SJSA1 (cell line): ENCODE measurements around the gene ZRANB3. TPM values are rescaled to one million over a fixed set of nuclear protein-coding genes. Genes with fewer than 3 reads are reported as not detected.
"Not testable (repeated sequence)": the region's sequence is repeated elsewhere in the genome, so short reads cannot be mapped to it uniquely, and the experiment has no call there.

Source experiments
- DNase-seq, 2 experiments: peaks; one replicate each; pipeline ENCODE4 v3.0.0-alpha.2; 2015 to 2020; ENCODE audit warnings: low spot score in 2 of 2, low read depth in 1 of 2
- H3K27ac ChIP-seq: fragments of 250-450 bp; sonication (Bioruptor Pico); 2 replicates; pipeline ENCODE4 v1.5.1; 2020; ENCODE audit warnings: mild to moderate bottlenecking, moderate library complexity
- H3K27me3 ChIP-seq: fragments of 250-450 bp; sonication (Bioruptor Pico); replicated peaks from 2 replicates; pipeline ENCODE4 v1.5.1; 2020; ENCODE audit warnings: mild to moderate bottlenecking, moderate library complexity
- H3K36me3 ChIP-seq: fragments of 250-450 bp; sonication (Bioruptor Pico); 2 replicates; pipeline ENCODE4 v1.5.1; 2020; ENCODE audit warnings: mild to moderate bottlenecking
- H3K4me1 ChIP-seq: fragments of 250-450 bp; sonication (Bioruptor Pico); replicated peaks from 2 replicates; pipeline ENCODE4 v1.6.1; 2021; ENCODE audit warnings: mild to moderate bottlenecking
- H3K4me3 ChIP-seq: fragments of 250-450 bp; sonication (Bioruptor Pico); 2 replicates; pipeline ENCODE4 v1.5.1; 2020; ENCODE audit warnings: mild to moderate bottlenecking
- H3K9me3 ChIP-seq: fragments of 250-450 bp; sonication (Bioruptor Pico); replicated peaks from 2 replicates; pipeline ENCODE4 v1.5.1; 2020; ENCODE audit warnings: mild to moderate bottlenecking
- total RNA-seq: library from RNA; depleted of rRNA; stranded (reverse); fragments of >200 nt; shearing (Covaris generic); gene quantifications from 2 replicates; pipeline ENCODE4 v1.2.3, GENCODE V29; 2014

ZRANB3 gene
- total RNA-seq, 1 experiment from 2014 or later: 9.3 TPM

DNA sequence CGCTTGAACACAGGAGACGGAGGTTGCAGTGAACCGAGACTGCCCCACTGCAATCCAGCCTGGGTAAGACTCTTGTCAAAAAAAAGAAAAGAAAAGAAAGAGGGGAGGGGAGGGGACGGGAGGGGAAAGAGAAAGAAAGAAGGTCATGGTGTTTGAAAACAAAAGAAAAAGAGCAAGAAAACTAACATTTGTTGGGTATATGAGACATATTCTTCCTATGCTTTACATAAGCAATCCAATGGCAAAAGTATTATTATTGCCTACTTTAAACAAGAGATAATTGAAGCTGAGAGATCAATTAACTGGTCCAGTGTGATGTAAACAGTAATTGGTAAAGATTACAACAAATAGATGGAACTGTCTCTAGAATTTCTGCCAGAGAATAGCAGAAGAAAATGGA lies 157.3 kb downstream of the ZRANB3 start:
- no peaks in the 10 kb centered on the region for H3K4me1 ChIP-seq
- H3K9me3 ChIP-seq: no peaks in the 10 kb centered on the region
- no peaks in the 10 kb centered on the region for H3K27me3 ChIP-seq
- no peak overlapping the region for H3K4me3 ChIP-seq
- H3K36me3 ChIP-seq: no peaks in the 10 kb centered on the region
- no peak for DNase-seq
- H3K27ac ChIP-seq: no peak overlapping the region

DNA sequence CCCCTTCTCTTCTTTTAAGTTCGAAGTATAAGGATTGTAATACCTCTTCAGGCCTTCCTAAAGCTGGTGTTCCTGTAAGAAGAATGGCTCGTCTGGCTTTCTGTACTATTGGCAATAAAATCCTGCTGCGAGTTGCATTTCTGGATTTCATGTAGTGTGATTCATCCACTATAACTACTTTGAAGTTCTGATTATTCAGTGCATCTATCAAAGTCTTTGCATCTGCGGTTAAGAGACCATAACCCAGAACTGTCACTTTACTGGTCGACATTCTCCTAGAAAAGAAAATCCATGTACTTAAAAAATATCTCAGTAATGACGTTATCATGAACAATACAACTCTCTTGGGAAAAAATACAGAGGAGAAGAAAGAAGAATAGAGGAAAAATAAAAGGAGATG lies 181.1 kb downstream of the ZRANB3 start:
- no peaks in the 10 kb centered on the region for H3K27me3 ChIP-seq
- H3K4me1 ChIP-seq: no peaks in the 10 kb centered on the region
- no peak for DNase-seq
- H3K4me3 ChIP-seq: no peak overlapping the region
- H3K9me3 ChIP-seq: 0 out of 2 replicates have a peak, but pooled peaks cover 2% of the 10 kb centered on the region
- H3K27ac ChIP-seq: no peak overlapping the region
- H3K36me3 ChIP-seq: no peaks in the 10 kb centered on the region

- not testable (repeated sequence) for H3K27me3 ChIP-seq, H3K27ac ChIP-seq, H3K4me3 ChIP-seq, H3K9me3 ChIP-seq, DNase-seq, H3K36me3 ChIP-seq, H3K4me1 ChIP-seq
Observed at GRCh38 chr2:135348096-135348704, 182.8 kb downstream of the ZRANB3 start.

DNA sequence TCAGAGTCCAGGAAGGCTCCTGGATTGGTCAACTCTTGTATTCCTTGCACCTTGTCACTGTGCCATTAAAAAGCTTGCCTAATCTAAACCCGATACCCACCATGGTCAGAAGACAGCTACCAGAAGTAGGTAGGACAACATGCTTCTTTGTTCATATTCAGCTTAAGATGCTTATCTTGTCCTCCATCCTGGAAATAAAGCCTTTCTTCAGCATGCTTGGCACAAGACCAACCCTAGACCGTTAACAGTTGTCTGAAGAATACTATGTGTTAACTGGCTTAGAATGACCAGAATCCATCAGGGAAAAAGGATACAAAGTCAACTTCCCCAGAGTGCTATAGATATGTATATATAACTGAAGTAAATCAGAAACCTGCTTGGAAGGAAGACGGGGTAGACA lies 193.9 kb downstream of the ZRANB3 start:
- Histone ChIP-seq H3K9me3 (no peaks in the 10 kb centered on the region), H3K36me3 (no peaks in the 10 kb centered on the region)

GRCh38 chr2:135335256-135335655 lies 195.8 kb downstream of the ZRANB3 start:
- Histone ChIP-seq H3K9me3 (no peaks in the 10 kb centered on the region), H3K27ac (no peak overlapping the region), H3K4me3 (no peak overlapping the region), H3K36me3 (no peaks in the 10 kb centered on the region), H3K27me3 (no peaks in the 10 kb centered on the region), H3K4me1 (no peaks in the 10 kb centered on the region)
- no peak for DNase-seq

More for the DNA sequence above, 193.9 kb downstream of the ZRANB3 start:
- H3K4me3 ChIP-seq: no peak overlapping the region
- no peak overlapping the region for H3K27ac ChIP-seq
- H3K4me1 ChIP-seq: no peaks in the 10 kb centered on the region
- H3K27me3 ChIP-seq: no peaks in the 10 kb centered on the region
- DNase-seq: no peak

GRCh38 chr2:135327146-135327545 lies 203.9 kb downstream of the ZRANB3 start:
- DNase-seq: no peak
- no peak overlapping the region for H3K4me3 ChIP-seq
- H3K9me3 ChIP-seq: no peaks in the 10 kb centered on the region
- H3K27me3 ChIP-seq: no peaks in the 10 kb centered on the region
- no peaks in the 10 kb centered on the region for H3K4me1 ChIP-seq
- H3K27ac ChIP-seq: no peak overlapping the region
- no peaks in the 10 kb centered on the region for H3K36me3 ChIP-seq

DNA sequence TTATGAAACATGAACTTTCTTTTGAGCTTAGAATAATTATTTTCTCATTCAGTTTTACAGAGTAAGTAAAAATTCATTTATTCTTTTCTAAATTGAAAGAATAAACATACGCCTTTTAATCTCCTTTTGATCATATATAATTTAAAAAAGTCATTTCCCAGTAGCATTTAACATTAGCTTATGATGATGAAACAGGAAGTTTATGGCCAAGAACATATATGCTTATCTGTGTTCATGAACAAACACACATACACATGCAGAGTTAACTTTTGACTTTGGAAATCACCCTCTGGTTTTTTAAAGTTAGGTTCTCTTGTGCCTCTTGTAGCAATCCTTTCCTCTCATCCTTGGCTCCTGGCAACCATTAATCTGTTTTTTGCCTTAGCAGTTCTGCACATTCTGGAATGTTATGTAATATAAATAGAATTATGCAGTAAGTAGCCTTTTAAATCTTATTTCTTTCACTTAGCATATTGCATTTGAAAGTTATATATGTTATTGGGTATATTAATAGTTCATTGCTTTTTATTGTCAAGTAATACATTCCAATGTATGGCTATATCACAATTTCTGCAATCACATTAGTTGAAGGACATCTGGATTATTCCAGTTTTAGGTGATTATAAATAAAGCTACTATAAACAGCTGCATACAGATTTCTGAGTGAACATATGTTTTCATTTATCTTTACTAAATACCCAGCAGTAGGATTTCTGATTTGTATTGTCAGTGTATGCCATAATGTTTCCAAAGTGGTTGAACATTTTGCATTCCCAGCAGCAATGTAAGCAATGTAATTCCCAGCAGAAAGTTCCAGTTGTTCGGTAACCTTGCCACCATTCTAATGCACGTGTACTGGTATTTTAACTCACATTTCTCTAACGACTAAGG lies 210.3 kb downstream of the ZRANB3 start:
- Histone ChIP-seq H3K9me3 (no peaks in the 10 kb centered on the region), H3K27ac (no peak overlapping the region), H3K4me1 (no peaks in the 10 kb centered on the region), H3K4me3 (no peak overlapping the region), H3K27me3 (no peaks in the 10 kb centered on the region), H3K36me3 (no peaks in the 10 kb centered on the region)
- DNase-seq: no peak

DNA sequence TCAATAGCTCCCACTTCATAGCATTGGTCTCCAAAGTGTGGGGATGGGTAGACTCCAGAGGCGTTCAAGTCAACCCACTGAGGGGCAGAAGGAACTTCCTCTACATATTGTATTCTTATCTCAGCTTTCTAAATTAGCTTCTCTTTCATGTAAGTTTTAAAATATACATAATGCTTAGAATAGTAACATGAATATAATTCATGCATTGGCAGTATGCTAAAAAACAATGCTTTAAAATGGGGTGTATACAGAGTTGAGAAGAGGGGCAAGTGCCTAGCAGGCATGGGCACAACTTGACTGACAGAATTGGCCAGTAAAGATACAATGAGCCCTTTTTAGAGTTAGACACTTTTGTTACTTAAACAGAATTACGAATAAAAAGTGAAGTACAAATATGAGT lies 212.2 kb downstream of the ZRANB3 start:
- H3K27me3 ChIP-seq: no peaks in the 10 kb centered on the region
- H3K4me3 ChIP-seq: no peak overlapping the region
- H3K9me3 ChIP-seq: no peaks in the 10 kb centered on the region

GRCh38 chr2:135317375-135317774 lies 213.6 kb downstream of the ZRANB3 start:
- Histone ChIP-seq H3K9me3 (no peaks in the 10 kb centered on the region), H3K4me1 (no peaks in the 10 kb centered on the region), H3K27ac (no peak overlapping the region), H3K36me3 (no peaks in the 10 kb centered on the region), H3K27me3 (no peaks in the 10 kb centered on the region), H3K4me3 (no peak overlapping the region)
- DNase-seq: no peak

More for the DNA sequence above, 212.2 kb downstream of the ZRANB3 start:
- DNase-seq: no peak
- no peaks in the 10 kb centered on the region for H3K36me3 ChIP-seq
- no peak overlapping the region for H3K27ac ChIP-seq
- H3K4me1 ChIP-seq: no peaks in the 10 kb centered on the region

DNA sequence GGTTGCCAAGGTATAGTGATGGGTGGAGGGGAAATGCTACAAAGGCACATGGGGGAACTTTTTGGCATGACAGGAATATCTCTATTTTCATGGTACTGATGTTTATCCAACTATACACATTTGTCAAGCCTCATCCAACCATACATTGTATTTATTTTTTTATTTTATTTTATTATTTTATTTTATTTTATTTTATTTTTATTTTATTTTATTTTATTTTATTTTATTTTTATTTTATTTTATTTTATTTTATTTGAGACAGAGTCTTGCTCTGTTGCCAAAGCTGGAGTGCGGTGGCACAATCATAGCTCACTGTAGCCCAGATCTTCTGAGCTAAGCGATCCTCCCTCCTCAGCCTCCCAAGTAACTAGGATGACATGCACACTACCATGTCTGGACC lies 219.1 kb downstream of the ZRANB3 start:
- Histone ChIP-seq H3K27me3 (no peaks in the 10 kb centered on the region), H3K9me3 (no peaks in the 10 kb centered on the region), H3K27ac (no peak overlapping the region), H3K36me3 (no peaks in the 10 kb centered on the region), H3K4me1 (no peaks in the 10 kb centered on the region), H3K4me3 (no peak overlapping the region)
- no peak for DNase-seq

- no peak for DNase-seq
- H3K27ac ChIP-seq: no peak overlapping the region
- H3K4me1 ChIP-seq: no peaks in the 10 kb centered on the region
- H3K9me3 ChIP-seq: no peaks in the 10 kb centered on the region
- no peaks in the 10 kb centered on the region for H3K27me3 ChIP-seq
- no peak overlapping the region for H3K4me3 ChIP-seq
- no peaks in the 10 kb centered on the region for H3K36me3 ChIP-seq
Observed at GRCh38 chr2:135311268-135311667, 219.8 kb downstream of the ZRANB3 start.

GRCh38 chr2:135304694-135305093 lies 226.3 kb downstream of the ZRANB3 start:
- DNase-seq: no peak
- Histone ChIP-seq H3K4me3 (no peak overlapping the region), H3K9me3 (no peaks in the 10 kb centered on the region), H3K27ac (no peak overlapping the region), H3K4me1 (no peaks in the 10 kb centered on the region), H3K36me3 (no peaks in the 10 kb centered on the region), H3K27me3 (no peaks in the 10 kb centered on the region)

DNA sequence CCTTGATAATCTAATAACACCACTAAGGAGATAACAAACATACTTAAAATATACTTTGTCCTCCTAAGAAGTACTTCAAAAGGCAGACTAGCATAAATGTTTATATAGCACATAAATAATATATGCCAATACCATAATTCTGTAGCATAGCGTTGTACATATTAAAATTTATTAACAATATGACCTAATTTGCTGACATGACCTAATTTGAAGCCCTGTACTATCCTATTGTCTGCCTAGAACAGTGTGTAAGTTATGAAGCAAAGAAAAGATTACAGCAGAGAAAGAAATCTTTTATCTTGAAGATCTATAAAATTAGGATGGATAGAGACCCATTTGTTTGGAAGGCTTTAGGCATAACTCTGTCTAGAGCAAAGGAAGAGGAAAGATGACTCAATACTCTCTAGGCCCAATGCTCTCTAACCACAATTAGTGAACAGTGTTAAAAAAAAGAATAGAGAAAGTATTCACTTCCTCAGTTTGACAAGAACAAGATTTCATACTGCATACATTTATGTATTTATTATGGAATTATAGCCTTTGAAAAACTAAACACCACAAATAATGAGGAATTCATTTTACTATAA lies 231.3 kb downstream of the ZRANB3 start:
- Histone ChIP-seq H3K36me3 (no peaks in the 10 kb centered on the region), H3K9me3 (no peaks in the 10 kb centered on the region), H3K4me1 (no peaks in the 10 kb centered on the region), H3K4me3 (no peak overlapping the region), H3K27ac (no peak overlapping the region), H3K27me3 (no peaks in the 10 kb centered on the region)
- DNase-seq: no peak

- Histone ChIP-seq H3K9me3 (no peaks in the 10 kb centered on the region), H3K4me1 (no peaks in the 10 kb centered on the region), H3K27me3 (no peaks in the 10 kb centered on the region), H3K27ac (no peak overlapping the region), H3K36me3 (no peaks in the 10 kb centered on the region), H3K4me3 (no peak overlapping the region)
- no peak for DNase-seq
Observed at GRCh38 chr2:135299165-135299564, 231.9 kb downstream of the ZRANB3 start.
